Fibroblast of skin of abdomen (primary cell): ENCODE results near the gene TMEM41A. TPM values are rescaled to one million over a fixed set of nuclear protein-coding genes. Genes with fewer than 3 reads are reported as not detected.
A peak's percentile ranks its signal among the peaks of the same experiment; 100 is the strongest.

Source experiments
- DNase-seq: peaks from one replicate; pipeline ENCODE4 v3.0.0-alpha.2; 2013
- polyA plus RNA-seq, 2 experiments: library from polyadenylated mRNA; unstranded; fragments of 120-200 nt; gene quantifications; one replicate each; pipeline ENCODE4 v1.2.1, GENCODE V29; 2013; ENCODE audit not compliant: insufficient read length in 2 of 2

The TMEM41A gene
- 13.2 TPM for polyA plus RNA-seq (2013, experiment 1 of 2; ENCODE audit: insufficient read length)
- polyA plus RNA-seq (2013, experiment 2 of 2; ENCODE audit: insufficient read length), result 13.0 TPM

DNA sequence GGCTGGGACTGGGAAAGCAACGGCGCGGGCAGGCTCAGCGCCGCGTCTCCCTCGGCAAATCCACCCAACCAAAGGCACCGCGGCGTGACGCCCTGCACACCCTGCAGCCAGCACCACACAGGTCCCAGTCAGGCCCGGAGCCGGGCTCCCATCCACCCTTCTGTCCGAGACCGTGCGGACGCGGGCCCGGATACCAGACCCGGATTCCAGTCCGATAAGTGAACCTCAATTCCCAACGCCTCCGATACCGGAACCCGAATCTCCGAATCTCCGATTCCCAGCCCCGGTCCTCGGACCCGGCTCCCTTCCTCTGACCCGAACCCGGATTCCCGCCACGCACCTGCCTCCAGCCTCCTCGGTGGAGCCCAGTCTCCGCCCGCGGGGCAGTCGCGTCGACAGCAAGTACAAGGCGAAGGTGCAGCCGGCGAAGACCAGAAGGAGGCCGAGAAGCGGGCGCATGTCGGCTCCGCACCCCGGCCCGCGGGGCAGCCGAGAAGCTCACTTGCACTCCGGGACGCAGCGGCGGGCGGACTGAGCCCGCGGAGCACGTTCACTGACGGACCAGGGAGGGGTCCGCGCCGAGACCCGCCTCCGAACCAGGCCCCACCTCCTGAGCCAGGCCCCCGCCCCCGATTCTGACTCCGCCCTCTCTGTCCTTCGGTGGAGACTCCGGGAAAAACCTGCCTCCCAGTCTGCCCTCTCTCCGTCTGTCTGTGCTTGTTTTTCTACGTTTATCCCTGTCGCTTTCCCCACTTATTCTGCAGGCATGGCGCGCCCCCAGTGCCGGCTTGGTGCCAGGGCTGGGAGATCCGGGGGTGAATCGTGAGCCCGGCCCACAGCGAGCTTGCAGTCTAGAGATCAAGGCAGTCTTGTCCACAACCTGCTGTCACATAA lies at the start of gene TMEM41A:
Gene TMEM41A, minus strand, starts transcription at position 533 of the 894 bp plus-strand sequence. Its CDS starts 74 bp downstream, at position 459.
- peak; percentile 89 for DNase-seq

DNA sequence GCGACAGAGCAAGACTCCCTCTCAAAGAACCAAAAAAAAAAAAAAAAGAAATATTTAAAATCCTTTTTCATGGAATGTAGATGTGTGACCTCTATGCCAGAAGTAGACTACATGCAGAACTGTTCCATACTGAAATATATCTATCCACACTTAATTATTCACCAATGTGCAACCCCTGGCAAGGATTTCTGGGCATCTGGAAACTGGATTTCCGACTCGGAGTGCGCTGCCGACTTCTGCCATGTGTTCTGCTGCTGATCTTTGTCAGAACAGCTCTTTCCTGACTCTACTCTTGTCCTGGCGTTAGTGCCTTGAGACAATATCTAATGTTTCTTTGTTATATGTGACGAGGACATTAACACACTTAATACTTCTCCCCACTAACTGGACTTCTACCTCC lies 41.9 kb upstream of the TMEM41A start:
- DNase-seq, result no peak

DNA sequence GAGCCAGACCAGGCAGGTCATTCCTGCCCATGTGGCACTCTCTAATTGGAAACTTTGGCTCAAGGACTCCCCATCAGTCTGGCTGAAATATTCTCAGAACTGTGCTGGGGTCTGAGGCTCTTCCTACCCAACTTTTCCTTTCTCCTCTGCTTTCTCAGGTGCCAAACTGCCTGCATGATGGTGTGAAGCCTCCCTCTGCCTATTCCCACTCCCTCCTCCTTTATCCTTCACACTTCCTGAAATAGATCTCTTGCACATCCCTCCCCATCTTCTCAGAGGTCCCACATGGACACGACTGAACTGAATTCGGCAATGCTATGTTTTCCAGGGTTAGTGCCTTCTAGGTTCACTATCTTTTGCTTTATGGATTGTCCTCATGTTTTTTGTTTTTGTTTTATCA lies 41.1 kb upstream of the TMEM41A start:
- no peak for DNase-seq

DNA sequence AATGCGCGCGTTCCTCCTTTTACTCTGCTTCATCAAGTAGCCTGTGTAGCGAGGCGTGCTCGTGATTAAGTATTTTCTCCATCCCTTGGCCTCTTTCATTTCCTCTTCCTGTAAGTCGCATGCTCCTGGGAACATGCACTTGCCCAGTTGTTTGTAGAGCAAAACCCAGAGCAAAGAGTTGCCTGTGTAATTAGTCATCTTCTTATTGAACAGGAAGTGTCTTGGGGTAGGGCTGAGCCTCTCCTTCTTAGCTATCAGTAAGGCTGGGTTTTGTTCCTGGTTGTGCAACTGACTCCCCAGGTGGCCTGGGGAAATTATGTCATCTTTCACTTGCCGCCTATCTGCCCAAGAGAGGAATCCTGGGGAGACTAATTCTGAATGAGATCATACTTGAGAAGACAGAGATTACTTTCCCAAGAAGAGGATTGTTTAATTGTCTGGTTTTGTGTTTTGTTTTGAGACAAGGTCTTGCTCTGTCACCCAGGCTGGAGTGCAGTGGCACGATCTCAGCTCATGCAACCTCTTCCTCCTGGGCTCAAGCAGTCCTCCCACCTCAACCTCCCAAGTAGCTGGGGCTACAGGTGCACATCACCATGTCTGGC lies 38.6 kb upstream of the TMEM41A start:
- peak; percentile 56 for DNase-seq

DNA sequence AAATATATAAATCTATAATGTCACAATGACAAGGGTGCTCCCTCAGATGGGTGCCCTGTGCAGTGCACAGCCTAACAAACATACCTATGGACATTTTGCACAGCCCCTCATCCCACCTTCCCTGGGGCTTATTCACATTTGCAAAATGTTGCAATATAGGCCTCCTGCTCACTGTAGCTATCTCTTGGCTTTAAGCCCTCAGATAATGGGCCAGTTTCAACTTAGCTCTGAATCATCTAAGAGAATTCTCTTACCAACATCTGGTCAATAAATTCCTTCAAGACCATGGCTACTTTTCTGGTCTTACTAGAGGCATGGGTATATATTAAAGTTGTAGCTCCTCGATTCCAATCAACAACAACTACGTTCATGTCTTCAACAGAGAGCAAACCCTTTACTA lies 35.7 kb upstream of the TMEM41A start:
- DNase-seq, result no peak

DNA sequence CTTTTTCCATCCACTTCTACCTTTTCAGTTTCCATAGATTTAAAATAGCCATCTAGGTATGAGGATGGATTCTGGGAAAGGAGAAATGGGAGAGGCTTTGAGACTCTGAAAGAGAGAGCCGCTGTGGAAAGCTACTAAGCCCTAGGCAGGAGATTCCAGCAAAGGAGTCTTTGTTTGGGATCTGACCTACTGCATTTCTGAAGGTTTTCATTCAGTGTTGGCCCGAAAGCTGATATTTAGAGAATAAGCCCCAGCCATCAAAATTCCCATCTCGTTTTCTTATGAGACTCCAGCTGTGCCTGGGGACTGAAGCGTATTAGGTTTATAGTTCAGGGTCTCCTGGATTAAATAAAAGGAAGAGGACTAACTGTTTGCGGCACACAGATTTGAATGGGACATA lies 34.1 kb upstream of the TMEM41A start:
- no peak for DNase-seq

DNA sequence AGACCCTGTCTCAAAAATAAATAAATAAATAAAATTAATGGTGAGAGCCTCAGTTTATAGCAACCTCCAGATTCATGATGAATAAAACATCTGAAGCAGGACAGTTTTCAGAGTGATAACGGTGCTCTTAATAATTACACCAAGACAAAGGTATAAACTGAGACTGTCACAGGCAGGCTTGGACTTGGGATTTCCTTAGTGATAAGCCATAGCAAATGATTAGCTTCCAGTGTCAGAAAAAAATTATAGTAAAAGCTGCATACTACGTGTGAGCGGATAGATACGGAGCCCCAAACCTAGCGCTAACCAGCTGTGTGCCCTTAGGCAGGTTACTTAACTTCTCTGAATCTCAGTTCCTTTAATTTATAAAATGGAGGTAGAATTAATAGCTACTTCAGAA lies 32.0 kb upstream of the TMEM41A start:
- DNase-seq, result no peak

DNA sequence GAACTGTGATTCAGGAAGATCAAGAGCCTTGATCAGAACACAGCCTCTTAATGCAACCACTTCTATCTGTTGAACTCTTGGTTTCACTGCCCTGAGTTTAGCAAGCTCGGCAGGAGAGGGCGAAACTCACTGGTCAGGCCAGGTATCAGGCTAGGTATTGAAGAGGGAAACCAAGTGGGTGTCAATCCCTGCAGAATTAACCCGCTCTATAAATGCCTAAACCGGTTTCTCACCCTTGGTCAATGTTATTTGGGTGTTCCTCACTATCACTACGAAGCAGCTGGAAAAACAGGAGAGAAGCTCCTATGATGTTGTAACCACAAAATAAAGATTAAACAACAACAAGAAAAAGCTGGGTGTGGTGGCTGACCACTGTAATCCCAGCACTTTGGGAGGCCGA lies 29.7 kb upstream of the TMEM41A start:
- no peak for DNase-seq

DNA sequence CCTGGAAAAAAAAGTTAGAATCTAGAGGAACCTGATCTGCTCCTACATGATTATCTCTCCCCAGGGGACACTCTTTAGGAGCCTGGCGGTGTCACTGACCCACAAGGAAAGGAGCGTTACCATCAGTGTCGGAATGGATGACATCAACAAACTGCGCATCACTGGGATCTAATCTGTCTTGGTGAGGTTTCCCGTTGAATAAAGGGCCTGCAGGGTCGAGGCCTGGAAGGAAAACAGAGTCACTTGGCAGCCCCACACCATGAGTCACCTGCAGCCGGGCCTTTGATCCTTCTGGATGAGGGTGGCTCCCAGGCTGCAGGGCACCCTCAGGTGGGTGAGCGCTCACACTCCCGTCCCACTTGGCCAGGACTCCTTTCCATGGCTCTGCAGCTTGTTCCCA lies 28.5 kb upstream of the TMEM41A start:
- no peak for DNase-seq

DNA sequence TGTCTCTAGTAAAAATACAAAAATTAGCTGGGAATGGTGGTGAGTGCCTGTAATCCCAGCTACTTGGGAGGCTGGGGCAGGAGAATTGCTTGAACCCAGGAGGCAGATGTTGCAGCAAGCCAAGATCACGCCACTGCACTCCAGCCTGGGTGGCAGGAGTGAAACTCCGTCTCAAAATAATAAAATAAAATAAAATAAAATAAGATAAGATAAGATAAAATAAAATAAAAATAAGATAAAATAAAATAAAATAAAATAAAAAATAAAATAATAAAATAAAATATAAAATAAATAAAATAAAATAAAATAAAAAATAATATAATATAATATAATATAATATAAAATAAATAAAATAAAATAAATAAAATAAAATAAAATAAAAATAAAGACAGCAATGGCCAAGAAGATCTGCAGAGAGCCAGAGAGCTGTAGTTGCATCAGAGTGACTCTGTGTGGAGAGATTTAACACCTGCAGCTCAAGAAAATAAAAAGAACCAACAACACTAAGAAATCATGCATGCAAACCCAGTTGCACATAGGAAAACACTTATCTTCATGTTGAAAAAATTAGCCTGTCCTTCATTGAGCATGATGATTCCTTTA lies 27.6 kb upstream of the TMEM41A start:
- no peak for DNase-seq

DNA sequence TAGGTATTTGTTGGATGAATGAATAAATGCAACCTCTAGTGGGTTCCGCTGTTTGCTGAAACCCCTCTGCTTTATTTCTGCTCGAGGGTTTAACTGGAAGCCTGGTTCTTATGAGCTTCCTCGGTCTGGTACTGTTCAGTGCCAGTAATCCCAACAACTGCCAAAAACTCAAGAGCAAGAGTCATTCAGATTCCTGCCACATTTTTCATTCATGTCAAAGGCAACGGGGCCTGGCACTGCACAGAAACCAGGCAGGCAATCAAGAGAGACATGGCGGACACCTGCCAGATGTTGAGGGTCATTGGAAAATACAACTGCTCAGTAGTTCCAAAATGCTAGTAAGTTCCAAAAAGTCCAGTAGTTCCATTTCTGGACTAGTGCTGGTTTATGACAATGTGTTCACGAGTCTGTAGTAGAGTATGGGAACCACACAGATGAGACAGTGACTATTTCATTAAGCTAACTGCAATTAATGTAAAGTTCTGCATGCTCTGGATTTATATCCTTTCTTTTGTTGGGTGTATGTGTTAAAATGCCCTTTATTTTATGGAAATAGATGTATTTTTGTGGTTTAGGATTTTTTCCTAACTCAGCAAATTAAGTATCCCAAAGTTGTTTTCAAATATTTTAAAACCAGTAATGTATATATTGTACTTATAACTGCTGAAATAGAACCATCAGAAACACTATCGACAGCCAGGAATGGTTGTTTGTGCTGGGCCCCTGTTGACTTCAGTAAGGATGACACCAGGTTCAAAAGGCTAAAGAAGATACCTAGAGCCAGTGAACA lies 22.7 kb upstream of the TMEM41A start:
- DNase-seq, result no peak

DNA sequence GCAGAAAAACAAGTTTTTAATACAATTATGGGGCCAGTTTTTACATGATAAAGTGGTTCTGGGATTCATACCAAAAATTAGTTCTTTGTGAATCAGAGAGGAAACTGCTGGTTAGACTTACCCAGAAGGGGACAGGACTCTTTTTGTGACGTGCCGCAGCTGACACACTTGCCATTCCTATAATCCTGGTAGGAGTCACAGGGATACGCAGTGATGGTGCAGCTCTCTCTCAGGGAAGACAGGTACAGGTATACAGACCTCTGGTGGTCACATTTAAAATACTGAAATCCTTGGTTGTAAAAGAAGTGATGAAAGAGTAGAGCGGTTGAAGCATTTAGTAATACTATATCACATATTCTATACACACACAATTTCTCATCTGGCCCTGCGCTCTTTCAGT lies 20.2 kb upstream of the TMEM41A start:
- no peak for DNase-seq

DNA sequence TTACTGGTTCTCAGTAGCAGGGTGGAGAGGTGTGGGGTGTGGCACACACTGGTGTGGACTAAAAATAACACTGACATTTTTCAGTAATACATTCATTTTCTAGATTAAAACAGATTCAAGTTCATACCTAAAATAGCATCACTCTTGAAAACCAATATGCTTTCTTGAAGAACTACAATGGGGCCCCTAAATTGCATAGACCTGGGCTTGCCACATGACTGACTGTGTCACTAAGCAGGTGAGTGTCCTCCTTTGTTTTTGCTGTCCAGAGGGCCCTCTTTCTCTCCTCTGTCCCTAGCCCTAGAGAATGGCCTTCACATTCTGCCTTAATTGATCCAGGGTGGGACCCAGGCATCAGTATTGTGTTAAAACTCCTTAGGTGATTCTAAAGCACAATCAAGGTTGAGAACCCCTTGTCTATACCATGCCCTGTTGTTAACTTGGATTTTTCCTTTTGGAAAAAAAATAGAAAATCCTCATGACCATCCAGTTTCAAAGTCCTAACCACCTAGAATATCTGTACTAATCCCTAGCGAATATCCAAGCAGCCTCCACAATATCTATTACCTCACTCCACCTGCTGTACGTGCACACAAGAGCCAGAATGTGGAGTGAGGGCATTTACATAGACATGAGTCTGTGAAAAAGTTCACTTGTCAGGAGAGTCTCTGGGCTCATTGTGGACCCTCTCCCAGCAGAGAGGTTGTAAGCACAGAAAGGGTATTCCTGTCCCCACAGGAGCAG lies 18.7 kb upstream of the TMEM41A start:
- DNase-seq, result no peak

DNA sequence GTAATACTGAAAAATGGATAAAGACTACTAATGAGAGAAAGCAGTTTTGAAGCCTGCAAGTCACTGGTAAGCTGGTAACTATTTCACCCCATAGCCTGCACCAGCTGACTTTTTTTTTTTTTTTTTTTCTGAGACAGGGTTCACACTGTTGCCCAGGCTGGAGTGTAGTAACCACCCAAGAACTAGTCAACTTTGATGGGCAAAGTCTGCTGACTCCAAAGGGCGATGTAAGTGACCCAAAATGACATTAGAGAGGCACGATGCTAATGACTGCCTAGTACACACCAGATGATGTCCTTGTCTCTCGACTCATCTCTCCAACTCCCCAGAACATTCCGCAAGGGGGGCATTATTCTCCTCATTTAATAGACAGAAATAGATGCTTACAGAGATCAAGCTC lies 12.9 kb upstream of the TMEM41A start:
- no peak for DNase-seq

DNA sequence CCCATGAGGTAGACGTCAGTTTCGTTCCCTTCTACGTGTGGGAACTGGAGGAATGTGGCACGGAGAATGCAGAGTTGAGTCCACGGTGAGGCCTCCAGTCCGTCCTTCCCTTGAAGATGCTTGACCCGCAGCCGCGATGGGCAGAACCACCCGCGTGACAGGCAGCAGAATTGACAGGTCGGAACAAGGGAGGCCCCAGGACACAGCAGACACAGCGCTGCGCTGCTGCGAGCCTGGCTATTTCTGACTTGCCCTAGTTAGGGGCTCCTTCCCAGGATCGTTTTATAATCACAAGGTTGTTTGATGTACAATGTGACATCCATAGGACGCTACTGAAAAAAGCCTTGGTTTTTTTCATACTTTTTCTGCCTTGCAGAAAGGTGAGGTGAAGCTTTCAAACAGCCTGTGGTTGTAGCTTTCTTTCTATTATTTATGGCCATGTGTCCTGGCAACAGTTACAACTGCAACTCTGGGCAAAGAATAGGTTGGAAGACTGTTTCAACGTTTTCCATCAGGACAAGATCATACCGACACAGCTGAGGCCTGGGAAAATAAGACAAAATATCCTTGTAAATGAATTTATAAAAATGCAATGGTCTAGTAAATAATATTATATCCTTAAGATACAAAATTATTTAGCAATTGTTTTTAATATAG lies 9.6 kb upstream of the TMEM41A start:
- no peak for DNase-seq

DNA sequence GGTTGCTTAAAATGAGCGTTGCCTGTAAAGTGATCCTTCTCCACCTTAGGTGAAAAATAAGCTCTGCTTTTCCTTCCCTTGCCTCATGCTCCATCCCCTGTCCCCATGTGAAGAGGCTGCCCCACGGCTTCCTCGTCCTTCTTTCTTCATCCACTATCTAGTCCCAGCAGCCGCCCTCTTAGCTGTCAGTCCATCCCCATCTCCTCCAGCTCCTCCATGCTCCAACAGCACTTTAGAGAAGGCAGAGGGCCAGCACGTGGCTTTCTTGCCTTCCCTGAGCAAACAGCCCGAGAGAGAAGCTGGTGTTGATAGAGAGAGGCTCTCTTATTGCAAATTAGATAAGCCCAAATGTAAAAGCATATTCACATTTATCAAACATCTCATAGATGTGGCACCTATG lies 9.0 kb upstream of the TMEM41A start:
- DNase-seq, result no peak

DNA sequence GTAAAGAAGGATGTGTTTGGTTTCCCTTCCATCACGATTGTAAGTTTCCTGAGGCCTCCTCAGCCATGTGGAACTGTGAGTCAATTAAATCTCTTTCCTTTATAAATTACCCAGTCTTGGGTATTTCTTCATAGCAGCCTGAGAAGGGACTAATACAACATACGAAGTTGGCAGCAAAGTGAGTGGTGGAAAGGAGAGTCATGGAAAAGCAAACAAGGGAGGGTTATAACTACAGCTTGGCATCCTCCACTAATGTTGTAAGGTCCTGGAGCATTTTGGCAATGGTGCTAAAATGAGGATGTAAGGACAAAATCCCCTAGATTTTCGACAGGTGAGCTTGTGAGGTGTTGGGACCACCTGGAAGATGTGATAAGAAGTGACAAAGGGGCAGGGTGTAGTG lies 5.8 kb upstream of the TMEM41A start:
- DNase-seq, result no peak

DNA sequence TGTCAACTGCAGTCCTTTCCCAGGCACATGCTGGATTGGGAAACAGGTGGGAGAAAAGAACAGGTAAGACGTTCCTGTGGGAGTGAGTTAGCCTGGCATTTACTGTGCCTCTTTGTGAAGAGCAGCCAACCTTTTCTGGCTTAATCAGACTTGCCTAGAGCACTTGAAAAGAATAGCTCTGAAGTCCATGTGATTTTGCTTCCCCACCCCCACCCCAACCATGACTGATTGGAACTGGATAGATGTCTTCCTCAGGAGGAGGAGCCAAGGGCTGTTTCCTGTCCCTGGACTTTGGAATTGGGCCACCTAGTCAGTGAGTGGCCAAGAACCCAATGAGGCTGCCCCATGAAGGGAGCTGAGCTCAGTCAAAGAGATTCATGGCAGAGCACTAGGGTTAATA lies 4.7 kb upstream of the TMEM41A start:
- DNase-seq, result no peak

DNA sequence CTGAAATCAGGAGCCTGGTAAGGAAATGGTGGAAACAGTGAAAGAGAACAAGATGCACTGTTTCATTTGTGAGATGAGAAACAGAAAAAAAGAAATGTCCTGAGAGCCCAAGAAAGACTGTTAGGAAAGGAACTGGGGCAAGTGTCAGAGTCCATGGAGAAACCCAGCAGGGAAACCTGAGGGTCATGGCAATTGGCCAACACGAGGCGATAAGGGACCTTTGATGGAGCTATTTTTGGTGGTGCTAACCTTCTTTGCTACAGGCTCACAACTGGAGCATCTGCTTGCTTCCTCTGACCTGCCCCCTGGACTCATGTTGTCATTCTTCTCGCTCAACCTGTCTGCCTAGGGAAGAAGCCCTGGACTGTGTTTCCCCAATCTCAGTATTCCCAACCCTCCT lies 4.2 kb upstream of the TMEM41A start:
- no peak for DNase-seq

DNA sequence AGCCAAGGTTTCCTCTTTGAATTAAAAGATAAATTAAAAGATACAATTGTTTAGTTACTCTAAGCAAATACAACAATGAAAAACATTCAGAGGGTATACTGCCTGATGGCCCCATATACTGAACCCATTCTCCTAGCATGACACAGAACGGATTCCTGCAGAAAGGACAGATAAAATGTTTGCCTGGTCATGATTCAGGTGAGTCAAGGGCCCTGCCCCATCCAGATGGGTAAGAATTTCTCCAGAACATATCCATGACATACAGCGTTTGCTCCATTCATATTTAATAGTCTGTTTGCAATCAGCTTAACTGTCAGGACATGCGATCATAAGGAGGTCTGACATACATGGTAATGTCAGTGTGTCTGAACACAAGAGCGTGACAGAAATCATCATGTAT lies 8.6 kb downstream of the TMEM41A start:
- DNase-seq, result no peak

DNA sequence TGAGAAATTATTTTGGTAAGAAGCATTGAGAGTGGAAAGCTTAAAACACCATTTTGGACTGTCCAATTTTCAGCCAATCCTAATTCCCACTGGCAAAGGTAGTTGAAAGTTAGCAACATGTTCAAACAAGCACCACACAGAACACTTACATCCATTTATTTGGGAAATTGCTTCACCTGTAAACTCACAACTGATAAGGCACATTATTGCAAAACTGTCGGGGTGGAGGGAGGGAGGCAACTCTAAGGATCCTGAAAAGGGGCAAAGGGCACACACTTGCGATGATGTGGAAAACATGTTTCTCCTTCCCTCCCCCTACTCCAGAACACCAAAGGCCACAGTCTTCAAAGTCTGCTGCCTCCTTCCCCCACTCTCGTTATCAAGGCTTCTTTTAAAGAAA lies 9.4 kb downstream of the TMEM41A start:
- DNase-seq, result no peak

DNA sequence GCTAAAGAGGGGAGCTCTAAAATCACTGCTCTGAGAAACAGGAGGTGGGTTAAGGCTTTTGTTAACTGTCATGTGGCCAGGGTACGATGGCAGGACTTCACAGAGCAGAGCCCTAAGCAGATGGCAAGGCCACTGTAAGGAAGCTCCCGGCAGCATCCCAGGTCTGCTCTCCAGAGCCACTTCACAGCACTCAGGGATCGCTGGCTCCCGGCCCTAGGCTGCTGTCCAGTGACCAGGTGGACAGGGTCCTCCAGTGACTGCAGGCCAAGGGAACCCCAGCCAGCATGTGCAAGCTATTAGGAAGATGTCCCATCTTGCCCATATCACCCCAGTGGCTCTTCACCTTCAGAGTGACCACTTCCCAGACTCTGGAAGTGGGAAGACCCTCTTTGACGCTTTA lies 10.4 kb downstream of the TMEM41A start:
- no peak for DNase-seq
